ENCODE results near the gene MGAT5B.

Gene MGAT5B

GRCh38 chr17:76940738-76941350 lies 72.6 kb downstream of the MGAT5B start:
- H3K4me2 ChIP-seq (ENCODE audit: low read length) = no peak overlapping the region
- no peaks in the 10 kb centered on the region for H3K36me3 ChIP-seq (ENCODE audit: control insufficient read depth, low read length)
- 0 out of 2 replicates have a peak, but pooled peaks cover 3% of the 10 kb centered on the region for H3K27me3 ChIP-seq (ENCODE audit: control insufficient read depth, low read length)
- H3F3A ChIP-seq (ENCODE audit: control insufficient read depth, insufficient read depth) = no peaks in the 10 kb centered on the region
- TF ChIP-seq EZH2phosphoT487 (IDR thresholded peaks at IDR 0.05; ENCODE audit: borderline replicate concordance, low read length) = no peak
- TF ChIP-seq CTCF (IDR thresholded peaks at IDR 0.05; ENCODE audit: low read depth, low read length, poor library complexity, severe bottlenecking) = peak; percentile 54
- no peak overlapping the region for H3K27ac ChIP-seq (ENCODE audit: low read depth, low read length)
- H3K4me1 ChIP-seq (ENCODE audit: control insufficient read depth, low read length) = no peaks in the 10 kb centered on the region
- no peaks in the 10 kb centered on the region for H3K79me2 ChIP-seq (ENCODE audit: control insufficient read depth, low read length)
- no peak overlapping the region for H3K4me3 ChIP-seq (ENCODE audit: low read length)
- no peaks in the 10 kb centered on the region for H3K9me3 ChIP-seq (ENCODE audit: control insufficient read depth, insufficient read depth, low read length)
- no peaks in the 10 kb centered on the region for H3K9me2 ChIP-seq (replicated peaks; ENCODE audit: control insufficient read depth, low read length)
- H4K20me1 ChIP-seq (ENCODE audit: control insufficient read depth, insufficient read depth, low read depth, low read length) = no peaks in the 10 kb centered on the region

DNA sequence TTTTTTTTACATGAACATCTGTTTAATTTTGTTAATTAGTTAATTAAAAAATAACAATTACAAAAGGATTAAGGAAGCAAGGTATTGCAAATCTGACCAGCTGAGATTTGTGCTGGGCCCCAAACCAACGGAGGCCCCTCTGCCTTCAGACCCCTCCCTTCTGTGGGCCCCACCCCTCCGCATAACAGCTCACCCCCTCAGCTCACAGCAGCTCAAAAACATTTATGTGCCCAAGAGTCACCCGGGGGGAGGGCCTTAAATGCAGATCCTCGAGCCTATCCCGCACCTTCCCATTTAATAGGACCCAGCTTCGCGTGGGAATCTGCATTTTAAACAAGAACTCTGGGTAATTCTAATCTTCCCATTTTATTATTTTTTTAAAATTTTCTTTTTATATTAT lies 75.0 kb downstream of the MGAT5B start:
- H4K20me1 ChIP-seq (ENCODE audit: control insufficient read depth, insufficient read depth, low read depth, low read length) = no peaks in the 10 kb centered on the region
- no peaks in the 10 kb centered on the region for H3K79me2 ChIP-seq (ENCODE audit: control insufficient read depth, low read length)
- H3K4me2 ChIP-seq (ENCODE audit: low read length) = no peak overlapping the region
- H3K4me3 ChIP-seq (ENCODE audit: low read length) = no peak overlapping the region
- no peaks in the 10 kb centered on the region for H3K4me1 ChIP-seq (ENCODE audit: control insufficient read depth, low read length)
- H3K27ac ChIP-seq (ENCODE audit: low read depth, low read length) = no peak overlapping the region
- no peaks in the 10 kb centered on the region for H3K9me2 ChIP-seq (replicated peaks; ENCODE audit: control insufficient read depth, low read length)
- TF ChIP-seq EZH2phosphoT487 (IDR thresholded peaks at IDR 0.05; ENCODE audit: borderline replicate concordance, low read length) (no peak), CTCF (IDR thresholded peaks at IDR 0.05; ENCODE audit: low read depth, low read length, poor library complexity, severe bottlenecking) (no peak)
- H3K27me3 ChIP-seq (ENCODE audit: control insufficient read depth, low read length) = no peaks in the 10 kb centered on the region
- H3F3A ChIP-seq (ENCODE audit: control insufficient read depth, insufficient read depth) = no peaks in the 10 kb centered on the region
- H3K36me3 ChIP-seq (ENCODE audit: control insufficient read depth, low read length) = no peaks in the 10 kb centered on the region
- no peaks in the 10 kb centered on the region for H3K9me3 ChIP-seq (ENCODE audit: control insufficient read depth, insufficient read depth, low read length)

DNA sequence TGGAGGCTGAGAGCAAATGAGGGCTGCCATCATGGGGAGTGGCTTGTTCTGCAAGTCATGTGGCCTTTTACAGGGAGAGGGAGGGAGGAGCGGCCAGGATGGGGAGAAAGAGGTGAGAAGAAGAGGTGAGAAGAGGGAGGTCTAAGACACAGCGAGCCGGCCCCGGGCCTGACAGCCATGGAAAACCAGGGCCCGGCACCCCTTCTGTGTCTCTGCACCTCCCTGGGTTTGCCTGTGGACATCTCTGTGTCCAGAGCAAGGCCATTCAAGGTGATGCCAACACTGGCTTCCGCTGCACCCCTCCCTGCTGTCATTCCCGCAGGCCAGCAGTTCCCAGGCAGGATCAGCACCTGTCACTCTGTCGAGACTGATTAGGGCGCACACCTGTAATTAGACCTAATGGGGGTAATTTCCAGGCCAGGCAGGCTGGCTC lies 75.6 kb downstream of the MGAT5B start:
- no peaks in the 10 kb centered on the region for H3K9me2 ChIP-seq (replicated peaks; ENCODE audit: control insufficient read depth, low read length)
- H3K27ac ChIP-seq (ENCODE audit: low read depth, low read length) = no peak overlapping the region
- H3K79me2 ChIP-seq (ENCODE audit: control insufficient read depth, low read length) = no peaks in the 10 kb centered on the region
- H3F3A ChIP-seq (ENCODE audit: control insufficient read depth, insufficient read depth) = no peaks in the 10 kb centered on the region
- no peak overlapping the region for H3K4me2 ChIP-seq (ENCODE audit: low read length)
- no peaks in the 10 kb centered on the region for H3K4me1 ChIP-seq (ENCODE audit: control insufficient read depth, low read length)
- no peaks in the 10 kb centered on the region for H4K20me1 ChIP-seq (ENCODE audit: control insufficient read depth, insufficient read depth, low read depth, low read length)
- no peaks in the 10 kb centered on the region for H3K9me3 ChIP-seq (ENCODE audit: control insufficient read depth, insufficient read depth, low read length)
- TF ChIP-seq CTCF (IDR thresholded peaks at IDR 0.05; ENCODE audit: low read depth, low read length, poor library complexity, severe bottlenecking) (no peak), EZH2phosphoT487 (IDR thresholded peaks at IDR 0.05; ENCODE audit: borderline replicate concordance, low read length) (no peak)
- no peak overlapping the region for H3K4me3 ChIP-seq (ENCODE audit: low read length)
- H3K36me3 ChIP-seq (ENCODE audit: control insufficient read depth, low read length) = no peaks in the 10 kb centered on the region
- H3K27me3 ChIP-seq (ENCODE audit: control insufficient read depth, low read length) = no peaks in the 10 kb centered on the region

Measured in DOHH2 (cell line).